Tibial artery (tissue), 4 donors: ENCODE measurements around the gene HTT.

Experiments
- DNase-seq, 2 donors: peaks; one replicate each; pipeline ENCODE4 v3.0.0-alpha.2; 2019
- H3K27ac ChIP-seq, 2 donors: fragments of 200-600 bp; sonication (generic) in 1 of 2; 1 replicate in 1 of 2; 2 replicates in 1 of 2; pipeline ENCODE4 v1.5.1; 2018 to 2019; ENCODE audit warnings: mild to moderate bottlenecking in 1 of 2
- H3K27me3 ChIP-seq, 2 donors: fragments of 200-600 bp; sonication (generic) in 1 of 2; one replicate each; pipeline versions ENCODE4 v1.5.1 to v1.6.0; 2016 to 2019
- H3K36me3 ChIP-seq, 3 donors: fragments of 200-600 bp; sonication (generic) in 2 of 3; one replicate each; pipeline ENCODE4 v1.5.1; 2016 to 2019; ENCODE audit warnings: mild to moderate bottlenecking in 2 of 3
- H3K4me1 ChIP-seq, 4 donors: fragments of 200-600 bp; sonication (generic) in 2 of 4; 1 replicate in 3 of 4; 2 replicates in 1 of 4; pipeline ENCODE4 v1.5.1; 2016 to 2019
- H3K4me3 ChIP-seq, 2 donors: fragments of 200-600 bp; sonication (generic) in 1 of 2; 1 replicate in 1 of 2; 2 replicates in 1 of 2; pipeline ENCODE4 v1.5.1; 2018 to 2019; ENCODE audit warnings: mild to moderate bottlenecking in 2 of 2
- H3K9me3 ChIP-seq, 3 donors: fragments of 200-600 bp; sonication (generic) in 1 of 3; one replicate each; pipeline ENCODE4 v1.5.1; 2016 to 2019
- CTCF ChIP-seq, 2 experiments: fragments of 200-600 bp in 1 of 2; fragments of 450-650 bp in 1 of 2; IDR thresholded peaks; one replicate each; pipeline ENCODE4 v1.5.1; 2017 to 2019; ENCODE audit warnings: antibody characterized with exemption in 2 of 2, mild to moderate bottlenecking in 1 of 2, moderate library complexity in 1 of 2
- intact Hi-C: fragments of 100-400 bp; cut with DNase I; formaldehyde crosslinking; loops from one replicate; pipeline ENCODE4 v1.15.0; 2023; ENCODE audit warnings: low total_unique reads

Gene HTT

GRCh38 chr4:3177426-3177825 lies 102.9 kb downstream of the HTT start:
- Histone ChIP-seq H3K27me3 (no peaks in the 10 kb centered on the region), H3K36me3 (peaks cover 70 to 98% (median 96%) of the 10 kb centered on the region in 3 donors), H3K4me3 (no peak overlapping the region), H3K4me1 (no peaks in the 10 kb centered on the region), H3K27ac (no peak overlapping the region), H3K9me3 (no peaks in the 10 kb centered on the region)
- TF ChIP-seq CTCF (IDR thresholded peaks at IDR 0.05) = no peak
- intact Hi-C loops = no loop called here
- DNase-seq = no peak

GRCh38 chr4:3177905-3178304 lies 103.4 kb downstream of the HTT start:
- no peaks in the 10 kb centered on the region for H3K4me1 ChIP-seq
- no peaks in the 10 kb centered on the region for H3K27me3 ChIP-seq
- intact Hi-C loops = no loop called here
- no peaks in the 10 kb centered on the region for H3K9me3 ChIP-seq
- H3K36me3 ChIP-seq = peaks cover 70 to 98% (median 96%) of the 10 kb centered on the region in 3 donors
- no peak overlapping the region for H3K4me3 ChIP-seq
- no peak for DNase-seq
- H3K27ac ChIP-seq = no peak overlapping the region
- no peak for TF ChIP-seq CTCF (IDR thresholded peaks at IDR 0.05)

- Histone ChIP-seq H3K27me3 (no peaks in the 10 kb centered on the region), H3K4me1 (no peaks in the 10 kb centered on the region), H3K27ac (no peak overlapping the region), H3K36me3 (peaks cover 70 to 98% (median 96%) of the 10 kb centered on the region in 3 donors), H3K4me3 (no peak overlapping the region), H3K9me3 (no peaks in the 10 kb centered on the region)
- intact Hi-C loops = no loop called here
- DNase-seq = no peak
- TF ChIP-seq CTCF (IDR thresholded peaks at IDR 0.05) = no peak
Observed at GRCh38 chr4:3178351-3178750, 103.9 kb downstream of the HTT start.

- Histone ChIP-seq H3K4me3 (no peak overlapping the region), H3K4me1 (no peaks in the 10 kb centered on the region), H3K9me3 (no peaks in the 10 kb centered on the region), H3K27ac (no peak overlapping the region), H3K27me3 (no peaks in the 10 kb centered on the region), H3K36me3 (peaks cover 74 to 98% (median 96%) of the 10 kb centered on the region in 3 donors)
- DNase-seq = no peak
- no peak for TF ChIP-seq CTCF (IDR thresholded peaks at IDR 0.05)
- intact Hi-C loops = no loop called here
Observed at GRCh38 chr4:3179126-3179706, 104.7 kb downstream of the HTT start.

- no peak for DNase-seq
- H3K4me1 ChIP-seq = no peaks in the 10 kb centered on the region
- no peak overlapping the region for H3K27ac ChIP-seq
- H3K27me3 ChIP-seq = no peaks in the 10 kb centered on the region
- no peak overlapping the region for H3K4me3 ChIP-seq
- TF ChIP-seq CTCF (IDR thresholded peaks at IDR 0.05) = no peak
- H3K9me3 ChIP-seq = no peaks in the 10 kb centered on the region
- H3K36me3 ChIP-seq = peaks cover 52 to 98% (median 96%) of the 10 kb centered on the region in 3 donors
- intact Hi-C loops = no loop called here
Observed at GRCh38 chr4:3183008-3183407, 108.5 kb downstream of the HTT start.

GRCh38 chr4:3184725-3185124 lies 110.2 kb downstream of the HTT start:
- Histone ChIP-seq H3K9me3 (no peaks in the 10 kb centered on the region), H3K36me3 (peaks cover 57 to 98% (median 96%) of the 10 kb centered on the region in 3 donors), H3K4me3 (no peak overlapping the region), H3K4me1 (no peaks in the 10 kb centered on the region), H3K27me3 (no peaks in the 10 kb centered on the region), H3K27ac (no peak overlapping the region)
- TF ChIP-seq CTCF (IDR thresholded peaks at IDR 0.05) = no peak
- intact Hi-C loops = no loop called here
- no peak for DNase-seq
